PC-9 (cell line): ENCODE data around the gene AKAP8L.

Experiments used
- CTCF ChIP-seq: fragments of 200-600 bp; sonication (generic); conservative IDR thresholded peaks from 2 replicates; pipeline ENCODE4 v1.6.1; 2017; ENCODE audit warnings: mixed run types, antibody characterized with exemption, mild to moderate bottlenecking, moderate library complexity
- EZH2 ChIP-seq: fragments of 200-600 bp; sonication (generic); IDR thresholded peaks from 2 replicates; pipeline ENCODE4 v1.8.0; 2017; ENCODE audit warnings: antibody characterized with exemption, low read depth

DNA sequence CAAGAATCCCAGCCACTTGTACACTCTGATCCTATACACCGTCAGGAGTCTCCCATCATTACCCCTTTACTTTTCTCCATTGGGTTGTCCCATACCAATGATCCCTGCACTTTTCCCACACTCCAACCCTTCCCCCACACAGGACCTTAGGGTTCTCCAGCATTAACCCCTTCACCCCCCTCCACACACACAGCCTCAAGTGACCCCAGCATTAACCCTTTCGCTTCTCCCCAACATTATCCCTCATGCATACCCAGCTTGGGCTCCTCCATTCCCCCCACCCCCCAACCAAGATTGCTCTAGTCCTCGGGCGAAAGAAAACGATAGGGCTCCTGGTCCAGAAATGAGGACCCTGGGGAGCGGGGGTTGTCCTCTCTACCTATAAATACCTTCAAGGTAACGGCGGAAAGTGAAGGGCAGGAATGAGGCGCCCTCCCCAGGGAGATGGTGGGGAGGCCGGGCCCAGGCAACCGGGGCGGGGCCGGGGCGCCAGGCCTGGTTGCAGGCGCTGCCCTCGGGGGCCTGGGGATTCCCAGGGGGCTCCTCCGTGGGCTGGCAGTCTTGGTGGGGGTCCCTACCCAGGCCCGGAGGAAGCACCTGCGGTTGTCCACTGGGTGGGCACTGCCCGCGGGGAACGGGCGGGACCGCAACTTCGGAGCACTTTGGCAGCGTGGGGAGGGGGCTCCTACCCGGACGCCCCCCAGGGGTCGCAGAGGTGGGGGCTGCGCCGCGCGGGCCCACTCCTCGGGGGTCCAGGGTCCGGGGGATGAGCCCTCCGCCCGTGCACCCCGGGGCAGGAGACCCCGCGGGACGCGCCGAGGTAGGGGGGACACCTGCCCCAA, 30.2 kb upstream of the AKAP8L start:
- no peak for TF ChIP-seq CTCF
- no peak for TF ChIP-seq EZH2
